SK-N-SH treated with all-trans-retinoic acid at 6 μM for 48 hours (cell line): ENCODE measurements around the gene HES3.

ENCODE experiments used
- ARNTL ChIP-seq: fragments of 450-650 bp; formaldehyde crosslinking; IDR thresholded peaks from 2 replicates; pipeline ENCODE4 v1.5.0; 2020; ENCODE audit warnings: low read depth, mild to moderate bottlenecking, moderate library complexity, borderline replicate concordance
- BACH2 ChIP-seq: fragments of 250-450 bp; sonication (Bioruptor Pico); IDR thresholded peaks from 2 replicates; pipeline ENCODE4 v1.9.0; 2021; ENCODE audit warnings: mild to moderate bottlenecking, borderline replicate concordance
- CSDC2 ChIP-seq: fragments of 250-450 bp; sonication (Bioruptor Pico); IDR thresholded peaks from 2 replicates; pipeline ENCODE4 v1.5.0; 2020; ENCODE audit warnings: mild to moderate bottlenecking, moderate library complexity
- PPARA ChIP-seq: fragments of 250-450 bp; sonication (Bioruptor Pico); IDR thresholded peaks from 2 replicates; pipeline ENCODE4 v1.5.0; 2020; ENCODE audit warnings: mild to moderate bottlenecking, borderline replicate concordance
- SNAI2 ChIP-seq: fragments of 250-450 bp; sonication (Bioruptor Pico); IDR thresholded peaks from 2 replicates; pipeline ENCODE4 v1.5.0; 2020; ENCODE audit warnings: mild to moderate bottlenecking, moderate library complexity
- TOX ChIP-seq: fragments of 250-450 bp; sonication (Bioruptor Pico); IDR thresholded peaks from 2 replicates; pipeline ENCODE4 v1.8.0; 2021; ENCODE audit warnings: mild to moderate bottlenecking, moderate library complexity, borderline replicate concordance
- ZFP3 ChIP-seq: fragments of 250-450 bp; sonication (Bioruptor Pico); IDR thresholded peaks from 2 replicates; pipeline ENCODE4 v1.5.0; 2020; ENCODE audit warnings: mild to moderate bottlenecking, moderate library complexity
- ZFP30 ChIP-seq: fragments of 450-650 bp; formaldehyde crosslinking; IDR thresholded peaks from 2 replicates; pipeline ENCODE4 v1.5.0; 2022; ENCODE audit warnings: mild to moderate bottlenecking, moderate library complexity
- ZNF70 ChIP-seq: fragments of 450-650 bp; formaldehyde crosslinking; IDR thresholded peaks from 2 replicates; pipeline ENCODE4 v1.5.0; 2020; ENCODE audit warnings: mild to moderate bottlenecking, moderate library complexity
- TF ChIP-seq, protein P1 (sequence below): fragments of 250-450 bp; sonication (Bioruptor Pico); IDR thresholded peaks from 2 replicates; pipeline ENCODE4 v1.8.0; 2020; ENCODE audit warnings: mild to moderate bottlenecking, moderate library complexity, borderline replicate concordance
- TF ChIP-seq, protein P2 (sequence below): fragments of 250-450 bp; sonication (Bioruptor Pico); IDR thresholded peaks from 2 replicates; pipeline ENCODE4 v1.8.0; 2021; ENCODE audit warnings: low read depth, mild to moderate bottlenecking, moderate library complexity, borderline replicate concordance
- TF ChIP-seq, protein P3 (sequence below): fragments of 250-450 bp; sonication (Bioruptor Pico); IDR thresholded peaks from 2 replicates; pipeline ENCODE4 v1.5.1; 2020; ENCODE audit warnings: low read depth, mild to moderate bottlenecking, moderate library complexity
- TF ChIP-seq, protein P4 (sequence below): fragments of 250-450 bp; sonication (Bioruptor Pico); IDR thresholded peaks from 2 replicates; pipeline ENCODE4 v1.5.1; 2021; ENCODE audit warnings: mild to moderate bottlenecking, moderate library complexity

DNA sequence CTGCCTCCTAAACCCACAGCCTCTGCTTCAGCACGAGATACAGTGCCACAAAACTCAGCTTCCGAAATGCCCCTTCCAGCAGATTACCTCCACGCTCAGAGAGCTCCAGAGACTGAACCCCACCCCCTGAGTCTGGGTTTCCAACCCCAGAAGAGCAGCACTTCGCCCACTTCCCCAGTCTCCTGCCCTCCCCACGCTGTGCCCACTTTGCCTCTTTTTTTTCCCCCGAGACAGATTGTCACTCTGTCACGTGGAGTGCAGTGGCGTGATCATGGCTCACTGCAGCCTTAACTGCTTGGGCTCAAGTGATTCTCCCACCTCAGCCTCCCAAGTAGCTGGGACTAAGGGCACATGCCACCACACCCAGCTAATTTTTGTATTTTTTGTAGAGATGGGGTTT lies 18.3 kb upstream of the HES3 start:
- TF ChIP-seq CSDC2 (CRISPR knock-in tag) (no peak), ZNF70 (CRISPR knock-in tag) (no peak), ZFP3 (CRISPR knock-in tag) (no peak), ARNTL (no peak), ZFP30 (CRISPR knock-in tag) (no peak), BACH2 (no peak), PPARA (CRISPR knock-in tag) (no peak), SNAI2 (no peak), TOX (CRISPR knock-in tag) (no peak)
- TF ChIP-seq, protein P1, sequence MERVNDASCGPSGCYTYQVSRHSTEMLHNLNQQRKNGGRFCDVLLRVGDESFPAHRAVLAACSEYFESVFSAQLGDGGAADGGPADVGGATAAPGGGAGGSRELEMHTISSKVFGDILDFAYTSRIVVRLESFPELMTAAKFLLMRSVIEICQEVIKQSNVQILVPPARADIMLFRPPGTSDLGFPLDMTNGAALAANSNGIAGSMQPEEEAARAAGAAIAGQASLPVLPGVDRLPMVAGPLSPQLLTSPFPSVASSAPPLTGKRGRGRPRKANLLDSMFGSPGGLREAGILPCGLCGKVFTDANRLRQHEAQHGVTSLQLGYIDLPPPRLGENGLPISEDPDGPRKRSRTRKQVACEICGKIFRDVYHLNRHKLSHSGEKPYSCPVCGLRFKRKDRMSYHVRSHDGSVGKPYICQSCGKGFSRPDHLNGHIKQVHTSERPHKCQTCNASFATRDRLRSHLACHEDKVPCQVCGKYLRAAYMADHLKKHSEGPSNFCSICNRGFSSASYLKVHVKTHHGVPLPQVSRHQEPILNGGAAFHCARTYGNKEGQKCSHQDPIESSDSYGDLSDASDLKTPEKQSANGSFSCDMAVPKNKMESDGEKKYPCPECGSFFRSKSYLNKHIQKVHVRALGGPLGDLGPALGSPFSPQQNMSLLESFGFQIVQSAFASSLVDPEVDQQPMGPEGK: no peak
- TF ChIP-seq, protein P2, sequence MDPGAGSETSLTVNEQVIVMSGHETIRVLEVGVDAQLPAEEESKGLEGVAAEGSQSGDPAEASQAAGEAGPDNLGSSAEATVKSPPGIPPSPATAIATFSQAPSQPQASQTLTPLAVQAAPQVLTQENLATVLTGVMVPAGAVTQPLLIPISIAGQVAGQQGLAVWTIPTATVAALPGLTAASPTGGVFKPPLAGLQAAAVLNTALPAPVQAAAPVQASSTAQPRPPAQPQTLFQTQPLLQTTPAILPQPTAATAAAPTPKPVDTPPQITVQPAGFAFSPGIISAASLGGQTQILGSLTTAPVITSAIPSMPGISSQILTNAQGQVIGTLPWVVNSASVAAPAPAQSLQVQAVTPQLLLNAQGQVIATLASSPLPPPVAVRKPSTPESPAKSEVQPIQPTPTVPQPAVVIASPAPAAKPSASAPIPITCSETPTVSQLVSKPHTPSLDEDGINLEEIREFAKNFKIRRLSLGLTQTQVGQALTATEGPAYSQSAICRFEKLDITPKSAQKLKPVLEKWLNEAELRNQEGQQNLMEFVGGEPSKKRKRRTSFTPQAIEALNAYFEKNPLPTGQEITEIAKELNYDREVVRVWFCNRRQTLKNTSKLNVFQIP: no peak
- TF ChIP-seq, protein P3, sequence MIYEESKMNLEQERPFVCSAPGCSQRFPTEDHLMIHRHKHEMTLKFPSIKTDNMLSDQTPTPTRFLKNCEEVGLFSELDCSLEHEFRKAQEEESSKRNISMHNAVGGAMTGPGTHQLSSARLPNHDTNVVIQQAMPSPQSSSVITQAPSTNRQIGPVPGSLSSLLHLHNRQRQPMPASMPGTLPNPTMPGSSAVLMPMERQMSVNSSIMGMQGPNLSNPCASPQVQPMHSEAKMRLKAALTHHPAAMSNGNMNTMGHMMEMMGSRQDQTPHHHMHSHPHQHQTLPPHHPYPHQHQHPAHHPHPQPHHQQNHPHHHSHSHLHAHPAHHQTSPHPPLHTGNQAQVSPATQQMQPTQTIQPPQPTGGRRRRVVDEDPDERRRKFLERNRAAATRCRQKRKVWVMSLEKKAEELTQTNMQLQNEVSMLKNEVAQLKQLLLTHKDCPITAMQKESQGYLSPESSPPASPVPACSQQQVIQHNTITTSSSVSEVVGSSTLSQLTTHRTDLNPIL (CRISPR knock-in tag): no peak
- TF ChIP-seq, protein P4, sequence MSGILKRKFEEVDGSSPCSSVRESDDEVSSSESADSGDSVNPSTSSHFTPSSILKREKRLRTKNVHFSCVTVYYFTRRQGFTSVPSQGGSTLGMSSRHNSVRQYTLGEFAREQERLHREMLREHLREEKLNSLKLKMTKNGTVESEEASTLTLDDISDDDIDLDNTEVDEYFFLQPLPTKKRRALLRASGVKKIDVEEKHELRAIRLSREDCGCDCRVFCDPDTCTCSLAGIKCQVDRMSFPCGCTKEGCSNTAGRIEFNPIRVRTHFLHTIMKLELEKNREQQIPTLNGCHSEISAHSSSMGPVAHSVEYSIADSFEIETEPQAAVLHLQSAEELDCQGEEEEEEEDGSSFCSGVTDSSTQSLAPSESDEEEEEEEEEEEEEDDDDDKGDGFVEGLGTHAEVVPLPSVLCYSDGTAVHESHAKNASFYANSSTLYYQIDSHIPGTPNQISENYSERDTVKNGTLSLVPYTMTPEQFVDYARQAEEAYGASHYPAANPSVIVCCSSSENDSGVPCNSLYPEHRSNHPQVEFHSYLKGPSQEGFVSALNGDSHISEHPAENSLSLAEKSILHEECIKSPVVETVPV (CRISPR knock-in tag): no peak
